Neutrophil (primary cell): ENCODE measurements around the gene ANXA5.

Experiments used
- H3K27ac ChIP-seq: fragments of 200-600 bp; sonication (generic); 2 replicates; pipeline ENCODE4 v1.5.1; 2016; ENCODE audit warnings: mild to moderate bottlenecking, moderate library complexity
- H3K27me3 ChIP-seq: fragments of 200-600 bp; sonication (generic); 2 replicates; pipeline ENCODE4 v1.6.0; 2016; ENCODE audit warnings: mild to moderate bottlenecking
- H3K36me3 ChIP-seq: fragments of 200-600 bp; sonication (generic); 2 replicates; pipeline ENCODE4 v1.5.1; 2017
- H3K4me1 ChIP-seq, 2 experiments: fragments of 200-600 bp in 1 of 2; sonication (generic) in 1 of 2; 1 replicate in 1 of 2; 2 replicates in 1 of 2; pipeline versions ENCODE4 v1.5.1 to v1.6.1; 2013 to 2016; ENCODE audit warnings: low read depth in 1 of 2, low read length in 1 of 2, mild to moderate bottlenecking in 1 of 2, moderate library complexity in 1 of 2; ENCODE audit not compliant: control insufficient read depth in 1 of 2, insufficient read depth in 1 of 2
- H3K4me3 ChIP-seq, 2 experiments: fragments of 200-600 bp in 1 of 2; sonication (generic) in 1 of 2; 1 replicate in 1 of 2; 2 replicates in 1 of 2; pipeline ENCODE4 v1.5.1; 2013 to 2016; ENCODE audit warnings: low read depth in 1 of 2, low read length in 1 of 2, mild to moderate bottlenecking in 1 of 2, moderate library complexity in 1 of 2
- H3K9me3 ChIP-seq: fragments of 200-600 bp; sonication (generic); 2 replicates; pipeline ENCODE4 v1.5.1; 2016
- CTCF ChIP-seq: fragments of 200-600 bp; sonication (generic); IDR thresholded peaks from 2 replicates; pipeline ENCODE4 v1.5.1; 2016; ENCODE audit warnings: antibody characterized with exemption

ANXA5 gene

GRCh38 chr4:121676345-121677075 is 20.3 kb downstream of the ANXA5 start:
- Histone ChIP-seq H3K9me3 (no peaks in the 10 kb centered on the region), H3K27me3 (no peaks in the 10 kb centered on the region), H3K27ac (no peak overlapping the region), H3K4me3 (no peak overlapping the region), H3K36me3 (peaks cover 97% of the 10 kb centered on the region), H3K4me1 (no peaks in the 10 kb centered on the region)
- no peak for TF ChIP-seq CTCF

- Histone ChIP-seq H3K27ac (no peak overlapping the region), H3K36me3 (peaks cover 97% of the 10 kb centered on the region), H3K27me3 (no peaks in the 10 kb centered on the region), H3K4me1 (no peaks in the 10 kb centered on the region), H3K4me3 (no peak overlapping the region), H3K9me3 (no peaks in the 10 kb centered on the region)
- TF ChIP-seq CTCF, result no peak
Measured at GRCh38 chr4:121675715-121676114, 21.1 kb downstream of the ANXA5 start.

- Histone ChIP-seq H3K4me3 (no peak overlapping the region), H3K36me3 (peaks cover 97% of the 10 kb centered on the region)
Measured at GRCh38 chr4:121674696-121675095, 22.1 kb downstream of the ANXA5 start.

GRCh38 chr4:121674191-121674590 is 22.6 kb downstream of the ANXA5 start:
- no peak overlapping the region for H3K27ac ChIP-seq
- peaks cover 97% of the 10 kb centered on the region for H3K36me3 ChIP-seq
- TF ChIP-seq CTCF, result no peak
- no peaks in the 10 kb centered on the region for H3K27me3 ChIP-seq
- H3K4me3 ChIP-seq, result no peak overlapping the region
- H3K9me3 ChIP-seq, result no peaks in the 10 kb centered on the region
- H3K4me1 ChIP-seq, result no peaks in the 10 kb centered on the region

More at GRCh38 chr4:121674696-121675095, 22.1 kb downstream of the ANXA5 start:
- no peak for TF ChIP-seq CTCF
- Histone ChIP-seq H3K9me3 (no peaks in the 10 kb centered on the region), H3K4me1 (no peaks in the 10 kb centered on the region), H3K27me3 (no peaks in the 10 kb centered on the region), H3K27ac (no peak overlapping the region)

GRCh38 chr4:121669163-121669550 is 27.6 kb downstream of the ANXA5 start:
- no peaks in the 10 kb centered on the region for H3K4me1 ChIP-seq
- no peak overlapping the region for H3K27ac ChIP-seq
- H3K9me3 ChIP-seq, result no peaks in the 10 kb centered on the region
- H3K36me3 ChIP-seq, result peaks cover 79% of the 10 kb centered on the region
- TF ChIP-seq CTCF, result no peak
- no peak overlapping the region for H3K4me3 ChIP-seq
- H3K27me3 ChIP-seq, result no peaks in the 10 kb centered on the region
